HG03196 (cell line): ENCODE data around the gene CPEB2.

Source experiments
- ATAC-seq: cut with Tn5 transposase; IDR thresholded peaks from one replicate; pipeline ENCODE4 v1.9.1; 2021; ENCODE audit not compliant: unreplicated experiment

The CPEB2 gene

GRCh38 chr4:15116509-15117079 is 114.3 kb downstream of the CPEB2 start:
- ATAC-seq = no peak

- ATAC-seq = no peak
Observed at GRCh38 chr4:15117270-15117946, 115.1 kb downstream of the CPEB2 start.

- no peak for ATAC-seq
Observed at GRCh38 chr4:15118292-15118691, 116.0 kb downstream of the CPEB2 start.
